Stimulated activated CD8-positive, alpha-beta memory T cell treated with anti-CD3 and anti-CD28 coated beads, Interleukin-4, amount 100 ng/mL, for 4 hours (primary cell): ENCODE measurements around the gene RELT.
"Not testable (repeated sequence)": the region's sequence is repeated elsewhere in the genome, so short reads cannot be mapped to it uniquely, and the experiment has no call there.

Source experiments
- DNase-seq, 2 donors: peaks; one replicate each; pipeline ENCODE4 v3.0.0-alpha.2; 2020; ENCODE audit warnings: low read depth in 2 of 2, low spot score in 1 of 2

Gene RELT

DNA sequence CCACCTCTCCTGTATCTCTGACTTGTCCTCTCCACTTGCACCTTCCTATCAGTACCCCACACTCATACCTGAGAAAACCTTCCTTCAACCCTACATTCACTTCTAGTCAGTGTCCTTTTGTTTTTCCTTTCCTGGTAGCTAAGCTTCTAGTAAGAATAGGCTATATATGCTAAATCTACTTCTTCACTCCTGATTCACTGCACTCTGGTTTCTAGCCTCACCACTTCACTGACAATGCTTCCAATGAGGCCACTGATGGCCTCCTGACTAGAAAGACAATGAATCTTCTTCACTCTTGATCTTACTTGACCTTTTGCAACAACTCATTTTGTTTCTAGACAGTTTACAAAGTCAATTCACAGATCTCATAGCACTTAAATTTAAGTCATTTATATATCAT lies 52.0 kb downstream of the RELT start:
- no peak for DNase-seq

DNA sequence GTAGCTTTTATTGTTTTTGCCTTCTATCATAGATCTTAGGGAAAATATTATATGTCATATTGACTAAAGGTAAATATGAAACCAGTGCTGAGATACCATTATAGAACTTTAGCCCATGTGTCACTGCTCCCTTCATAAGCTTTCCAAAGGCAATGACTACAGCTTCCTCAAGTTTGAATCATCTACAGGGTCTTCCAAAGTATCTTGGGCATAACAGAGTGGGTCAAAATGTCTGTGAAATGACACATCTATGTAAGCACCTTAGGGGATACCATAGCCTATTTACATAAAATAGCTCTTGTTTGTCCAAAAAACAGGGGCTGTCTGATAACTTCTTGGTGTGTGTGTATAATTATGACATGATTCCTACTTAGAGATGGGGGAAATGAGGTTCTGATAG lies 52.5 kb downstream of the RELT start:
- no peak for DNase-seq

DNA sequence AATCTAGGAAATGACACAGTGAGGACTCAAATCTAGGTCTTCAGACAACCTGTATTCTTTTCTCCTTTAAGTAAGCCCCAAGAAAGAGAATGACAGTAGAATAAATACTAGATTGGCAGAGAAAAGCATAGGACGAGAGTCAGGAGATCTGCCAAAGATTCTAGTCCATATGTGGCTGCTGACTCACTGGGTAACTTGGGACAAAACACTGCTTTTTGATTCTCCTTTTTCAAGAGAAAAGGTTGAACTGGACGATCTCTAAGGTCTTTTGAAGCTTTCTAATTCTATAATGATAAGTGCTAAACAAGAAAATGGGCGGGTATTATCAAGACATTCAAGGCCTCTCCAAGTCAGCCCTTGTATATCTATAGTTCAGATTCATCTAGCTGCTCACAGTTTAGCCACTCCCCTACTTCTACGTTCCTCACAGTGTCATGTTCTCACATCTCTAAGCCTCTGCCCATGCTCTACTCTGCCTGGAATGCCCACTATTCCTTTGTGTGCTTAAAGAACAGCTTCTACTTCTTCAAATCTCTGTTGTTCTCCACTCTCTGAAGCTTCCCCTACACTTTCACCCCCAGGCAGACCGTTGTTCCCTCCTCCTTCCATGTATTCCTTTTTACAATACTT lies 53.0 kb downstream of the RELT start:
- no peak for DNase-seq

DNA sequence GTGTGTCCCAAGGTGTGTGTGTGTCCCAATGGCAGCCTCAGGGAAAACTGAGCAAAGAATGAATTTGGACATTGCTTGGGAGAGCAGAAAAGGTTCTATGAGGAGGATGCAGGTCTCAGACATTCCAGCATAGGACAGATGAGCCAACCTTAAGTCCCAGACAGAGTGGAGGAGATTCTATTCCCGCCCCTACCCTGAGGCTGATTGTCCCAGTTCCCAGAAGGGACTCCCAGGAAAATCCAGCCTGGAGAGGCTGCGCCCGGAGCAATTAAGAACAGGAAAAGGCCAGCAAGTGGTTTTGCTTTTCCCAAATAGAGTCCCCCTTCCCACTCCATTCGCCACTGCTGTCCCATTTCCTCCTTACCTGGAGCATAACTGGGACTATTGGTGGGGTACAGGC lies 54.1 kb downstream of the RELT start:
- DNase-seq = no peak

DNA sequence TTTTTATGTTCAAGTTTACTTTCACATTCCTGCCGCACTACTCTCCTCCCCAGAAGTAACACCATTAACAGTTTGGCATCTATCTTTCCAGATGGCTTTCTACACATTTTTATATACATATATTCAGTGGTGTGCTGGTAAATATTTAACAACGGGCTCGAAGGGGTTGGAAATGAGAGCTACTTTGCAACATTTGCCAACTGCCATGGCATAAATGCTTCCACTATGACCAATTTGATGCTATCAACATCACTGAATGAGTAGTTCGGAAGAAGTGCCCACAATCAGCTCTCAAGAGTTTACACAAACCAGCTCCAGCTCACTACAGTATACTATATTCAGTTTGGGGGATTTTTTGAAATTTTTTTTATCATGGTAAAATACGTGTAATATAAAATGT lies 55.2 kb downstream of the RELT start:
- DNase-seq = no peak

DNA sequence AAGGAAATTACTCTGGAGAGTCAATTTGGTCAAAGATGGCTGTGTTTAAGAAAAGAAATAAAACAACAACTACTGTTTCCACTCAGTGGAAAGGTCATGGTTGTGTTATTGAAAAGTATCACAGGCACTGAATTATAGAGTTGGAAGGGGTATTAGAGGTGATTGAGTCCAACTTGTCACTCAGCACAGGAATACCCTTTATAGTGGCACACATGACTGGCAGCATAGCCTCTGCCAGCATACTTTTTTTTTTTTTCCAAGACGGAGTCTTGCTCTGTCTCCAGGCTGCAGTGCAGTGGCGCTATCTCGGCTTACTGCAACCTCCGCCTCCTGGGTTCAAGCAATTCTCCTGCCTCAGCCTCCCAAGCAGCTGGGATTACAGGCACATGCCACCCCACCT lies 60.7 kb downstream of the RELT start:
- not testable (repeated sequence) for DNase-seq

DNA sequence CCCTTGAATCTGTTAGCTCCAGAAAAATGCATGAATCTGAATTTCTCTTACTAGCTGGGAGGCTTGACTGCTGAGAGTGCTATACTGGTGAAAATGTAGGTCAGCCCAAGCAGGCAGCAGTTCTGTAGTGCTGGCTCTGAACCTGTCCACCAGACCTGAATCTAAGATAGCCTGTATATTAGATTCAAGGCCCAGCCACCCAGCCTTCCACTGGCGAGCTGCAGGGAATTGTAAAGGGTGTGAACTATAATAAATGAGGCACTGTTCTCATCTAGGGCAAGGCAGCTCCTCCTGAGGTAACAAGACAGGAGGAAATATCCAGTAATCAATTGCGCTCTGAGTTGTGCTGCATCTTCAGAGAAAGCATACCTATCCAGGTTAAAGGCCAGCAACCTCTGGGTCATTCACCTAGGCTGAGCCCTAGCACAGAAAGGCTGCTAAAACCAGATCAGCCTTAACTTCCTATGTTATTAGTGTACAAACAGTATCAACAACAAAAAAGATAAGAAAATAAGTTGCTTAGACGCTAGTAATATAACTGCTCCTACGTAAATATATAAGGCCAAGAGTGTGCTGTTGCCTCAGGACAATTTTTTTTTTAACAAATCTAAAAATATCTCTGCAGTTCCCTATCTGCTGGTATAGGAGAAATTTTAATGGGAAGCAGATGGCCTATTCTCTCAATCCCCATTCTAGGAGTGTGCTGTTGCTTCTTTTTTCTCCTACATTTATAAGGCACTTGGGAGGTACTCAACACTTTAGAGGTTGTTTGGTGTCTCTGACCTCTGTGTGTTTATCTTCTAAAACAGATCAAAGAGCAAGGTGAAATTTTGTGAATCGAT lies 63.0 kb downstream of the RELT start:
- DNase-seq = no peak

DNA sequence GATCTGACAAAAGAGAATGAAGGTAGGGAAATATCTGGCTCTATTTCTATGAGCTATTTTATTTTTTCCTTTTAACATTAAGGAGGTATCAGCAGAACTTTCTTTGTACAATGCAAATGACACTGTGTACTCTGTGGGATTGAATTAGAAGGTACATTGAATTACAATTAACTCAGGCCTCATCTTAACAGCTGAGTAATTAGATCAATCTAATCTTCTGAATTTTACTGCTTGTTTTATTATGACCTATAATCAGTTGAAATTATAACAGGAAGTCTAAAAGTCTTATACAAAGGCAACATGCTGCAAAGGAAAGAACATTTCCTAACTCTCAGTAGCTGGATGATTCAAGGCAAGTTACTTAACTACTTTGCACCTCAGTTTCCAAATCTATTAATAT lies 69.8 kb downstream of the RELT start:
- DNase-seq = no peak

DNA sequence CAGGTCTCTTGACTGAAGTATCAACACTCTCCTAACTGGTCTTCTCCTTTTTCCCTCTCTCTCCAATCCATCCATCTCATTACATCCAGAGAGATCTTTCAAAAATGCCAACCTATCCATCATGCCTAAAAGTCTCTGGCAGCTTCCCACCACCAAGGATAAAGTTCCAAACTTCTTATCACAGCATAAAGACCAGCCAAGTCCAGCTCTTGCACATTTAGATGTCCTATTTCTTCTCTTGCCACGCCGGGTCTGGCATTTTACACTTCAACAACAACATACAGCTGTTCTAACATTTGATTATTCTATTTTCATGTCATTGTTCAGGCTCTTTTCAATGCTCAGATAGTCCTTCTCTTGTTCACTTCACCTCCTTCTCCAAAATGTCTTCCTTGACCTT lies 70.6 kb downstream of the RELT start:
- DNase-seq = no peak
